Measurements from ENCODE around the gene DAPK3.

DAPK3 gene

DNA sequence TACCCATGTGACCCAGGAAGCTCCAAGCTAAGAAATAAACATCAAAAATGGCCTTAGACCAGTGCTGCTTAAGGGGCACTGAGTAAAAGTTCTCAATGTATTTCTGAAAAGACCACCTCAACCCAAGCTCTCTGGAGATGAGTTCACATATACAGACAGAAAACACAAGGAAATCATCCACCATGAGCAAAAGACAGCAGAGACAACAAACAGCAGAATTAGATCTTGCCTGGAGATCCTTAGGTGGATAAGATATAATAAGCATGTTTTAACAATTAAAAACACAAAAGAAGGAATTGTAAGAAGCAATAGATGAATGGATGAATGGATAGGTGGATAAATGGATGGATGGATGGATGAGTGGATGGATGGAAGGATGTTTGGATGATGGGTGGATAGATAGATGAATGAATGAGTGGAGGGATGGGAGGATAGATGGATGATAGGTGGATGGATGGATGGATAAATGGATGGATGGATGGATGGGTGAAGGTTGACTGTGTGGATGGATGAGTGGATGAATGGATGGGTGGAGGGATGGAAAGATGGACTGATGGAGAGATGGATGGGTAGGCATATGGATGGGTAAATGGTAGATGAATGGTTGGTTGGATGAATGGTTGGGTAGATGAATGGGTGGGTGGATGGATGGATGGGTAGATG lies 47.7 kb downstream of the DAPK3 start:
- TF ChIP-seq ZFX (IDR thresholded peaks at IDR 0.05; ENCODE audit: borderline replicate concordance), result no peak
- TF ChIP-seq, protein P1, sequence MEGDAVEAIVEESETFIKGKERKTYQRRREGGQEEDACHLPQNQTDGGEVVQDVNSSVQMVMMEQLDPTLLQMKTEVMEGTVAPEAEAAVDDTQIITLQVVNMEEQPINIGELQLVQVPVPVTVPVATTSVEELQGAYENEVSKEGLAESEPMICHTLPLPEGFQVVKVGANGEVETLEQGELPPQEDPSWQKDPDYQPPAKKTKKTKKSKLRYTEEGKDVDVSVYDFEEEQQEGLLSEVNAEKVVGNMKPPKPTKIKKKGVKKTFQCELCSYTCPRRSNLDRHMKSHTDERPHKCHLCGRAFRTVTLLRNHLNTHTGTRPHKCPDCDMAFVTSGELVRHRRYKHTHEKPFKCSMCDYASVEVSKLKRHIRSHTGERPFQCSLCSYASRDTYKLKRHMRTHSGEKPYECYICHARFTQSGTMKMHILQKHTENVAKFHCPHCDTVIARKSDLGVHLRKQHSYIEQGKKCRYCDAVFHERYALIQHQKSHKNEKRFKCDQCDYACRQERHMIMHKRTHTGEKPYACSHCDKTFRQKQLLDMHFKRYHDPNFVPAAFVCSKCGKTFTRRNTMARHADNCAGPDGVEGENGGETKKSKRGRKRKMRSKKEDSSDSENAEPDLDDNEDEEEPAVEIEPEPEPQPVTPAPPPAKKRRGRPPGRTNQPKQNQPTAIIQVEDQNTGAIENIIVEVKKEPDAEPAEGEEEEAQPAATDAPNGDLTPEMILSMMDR (IDR thresholded peaks at IDR 0.05), result no peak
- H3K27ac ChIP-seq, result no peak overlapping the region

DNA sequence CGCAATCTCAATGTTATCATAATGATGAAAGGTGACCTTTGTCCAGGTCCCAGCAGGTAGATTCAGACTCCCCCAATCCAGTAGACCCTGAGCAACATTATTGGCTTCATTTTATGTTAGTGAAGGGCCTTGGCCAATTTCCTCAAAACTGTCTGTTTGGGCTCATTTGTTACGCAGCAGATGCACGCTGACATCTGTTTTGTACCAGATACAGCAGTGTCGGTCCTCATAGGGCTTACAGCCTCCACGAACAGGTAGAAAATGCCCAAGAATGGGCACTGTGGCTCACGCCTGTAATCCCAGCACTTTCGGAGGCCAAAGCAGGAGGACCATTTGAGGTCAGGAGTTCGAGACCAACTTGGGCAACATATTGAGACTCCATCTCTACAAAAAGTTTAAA lies 51.1 kb downstream of the DAPK3 start:
- TF ChIP-seq, protein P1 (IDR thresholded peaks at IDR 0.05), result no peak
- TF ChIP-seq ZFX (IDR thresholded peaks at IDR 0.05; ENCODE audit: borderline replicate concordance), result no peak
- H3K27ac ChIP-seq, result no peak overlapping the region

DNA sequence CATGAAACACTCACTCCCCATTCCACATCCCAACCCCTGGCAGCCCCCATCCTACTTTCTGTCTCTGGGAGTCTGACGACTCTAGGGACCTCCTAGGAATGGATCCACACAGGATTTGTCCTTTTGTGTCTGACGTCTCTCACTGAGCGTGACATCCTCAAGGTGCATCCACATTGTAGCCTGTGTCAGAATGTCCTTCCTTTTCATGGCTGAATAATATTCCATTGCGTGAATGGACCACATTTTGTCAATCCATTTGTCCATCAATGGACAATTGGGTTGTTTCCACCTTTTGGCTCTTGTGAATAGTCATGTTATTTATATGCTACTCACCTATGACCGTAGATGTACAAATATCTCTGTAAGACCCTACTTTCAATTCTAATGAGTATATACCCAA lies 54.9 kb downstream of the DAPK3 start:
- no peak overlapping the region for H3K27ac ChIP-seq
- TF ChIP-seq, protein P1 (IDR thresholded peaks at IDR 0.05), result no peak
- no peak for TF ChIP-seq ZFX (IDR thresholded peaks at IDR 0.05; ENCODE audit: borderline replicate concordance)

DNA sequence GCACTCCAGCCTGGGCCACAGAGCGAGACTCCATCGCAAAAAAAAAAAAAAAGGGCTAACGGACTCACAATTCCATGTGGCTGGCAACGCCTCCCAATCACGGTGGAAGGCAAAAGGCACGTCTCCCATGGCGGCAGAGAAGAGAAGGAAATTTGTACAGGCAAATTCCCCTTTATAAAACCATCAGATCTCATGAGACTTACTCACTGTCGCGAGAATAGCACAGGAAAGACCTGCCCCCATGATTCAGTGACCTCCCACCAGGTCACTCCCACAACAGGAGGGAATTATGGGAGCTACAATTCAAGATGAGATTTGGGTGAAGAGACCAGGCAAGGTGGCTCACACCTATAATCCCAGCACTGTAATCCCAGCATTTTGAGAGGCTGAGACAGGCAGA lies 56.7 kb downstream of the DAPK3 start:
- TF ChIP-seq ZFX (IDR thresholded peaks at IDR 0.05; ENCODE audit: borderline replicate concordance), result no peak
- TF ChIP-seq, protein P1 (IDR thresholded peaks at IDR 0.05), result no peak
- H3K27ac ChIP-seq, result no peak overlapping the region

DNA sequence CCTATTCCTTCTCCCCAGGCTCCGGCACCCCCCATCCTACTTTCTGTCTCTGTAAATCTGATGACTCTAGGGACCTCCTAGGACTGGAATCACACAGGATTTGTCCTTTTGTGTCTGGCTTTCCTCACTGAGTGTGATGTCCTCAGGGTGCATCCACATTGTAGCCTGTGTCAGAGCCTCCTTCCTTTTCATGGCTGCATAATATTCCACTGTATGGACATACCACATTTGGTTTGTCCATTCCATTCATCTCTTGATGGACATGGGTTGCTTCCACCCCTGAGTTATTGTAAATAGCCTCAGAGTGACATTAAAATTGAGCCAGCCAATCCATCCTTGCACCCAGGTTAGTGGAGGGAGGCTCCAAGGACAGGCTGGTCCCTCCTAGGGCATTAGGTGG lies 60.8 kb downstream of the DAPK3 start:
- TF ChIP-seq ZFX (IDR thresholded peaks at IDR 0.05; ENCODE audit: borderline replicate concordance), result no peak
- TF ChIP-seq, protein P1 (IDR thresholded peaks at IDR 0.05), result no peak
- H3K27ac ChIP-seq, result no peak overlapping the region
